GM23338 (cell line): ENCODE results near the gene COPZ2. TPM values are rescaled to one million over a fixed set of nuclear protein-coding genes. Genes with fewer than 3 reads are reported as not detected.

ENCODE experiments used
- ATAC-seq: fragments of 200-7000 bp; cut with Tn5 transposase; 3 replicates; pipeline ENCODE4 v1.9.1; 2020
- DNase-seq: peaks from one replicate; pipeline ENCODE4 v3.0.0-alpha.2; 2015; ENCODE audit warnings: low spot score
- H2AFZ ChIP-seq: fragments of 200-600 bp; sonication (generic); 2 replicates; pipeline ENCODE4 v1.8.0; 2016; ENCODE audit warnings: antibody characterized with exemption, mild to moderate bottlenecking, moderate library complexity
- H3F3A ChIP-seq: fragments of 200-600 bp; sonication (generic); replicated peaks from 2 replicates; pipeline ENCODE4 v1.8.0; 2017; ENCODE audit warnings: antibody characterized with exemption, mixed run types, low read depth
- H3K27ac ChIP-seq: fragments of 200-600 bp; sonication (generic); 2 replicates; pipeline ENCODE4 v1.6.1; 2016; ENCODE audit warnings: low read depth
- H3K27me3 ChIP-seq: fragments of 200-600 bp; sonication (generic); 2 replicates; pipeline ENCODE4 v1.8.0; 2016; ENCODE audit warnings: mild to moderate bottlenecking, mixed run types, moderate library complexity; ENCODE audit not compliant: insufficient read depth
- H3K36me3 ChIP-seq: fragments of 200-600 bp; sonication (generic); 2 replicates; pipeline ENCODE4 v1.8.0; 2016; ENCODE audit warnings: mild to moderate bottlenecking; ENCODE audit not compliant: insufficient read depth
- H3K4me1 ChIP-seq: fragments of 200-600 bp; sonication (generic); 2 replicates; pipeline ENCODE4 v1.8.0; 2016; ENCODE audit warnings: mild to moderate bottlenecking, moderate library complexity; ENCODE audit not compliant: insufficient read depth
- H3K4me2 ChIP-seq: fragments of 200-600 bp; sonication (generic); 2 replicates; pipeline ENCODE4 v1.7.1; 2017; ENCODE audit warnings: mixed run types
- H3K4me3 ChIP-seq: fragments of 200-600 bp; sonication (generic); 2 replicates; pipeline ENCODE4 v1.6.1; 2016; ENCODE audit warnings: mixed run types
- H3K79me2 ChIP-seq: fragments of 200-600 bp; sonication (generic); replicated peaks from 2 replicates; pipeline ENCODE4 v1.8.0; 2017; ENCODE audit warnings: mild to moderate bottlenecking; ENCODE audit not compliant: insufficient read depth
- H3K9me2 ChIP-seq: fragments of 200-600 bp; sonication (generic); 2 replicates; pipeline ENCODE4 v1.8.0; 2017; ENCODE audit not compliant: insufficient read depth
- H4K20me1 ChIP-seq: fragments of 200-600 bp; sonication (generic); replicated peaks from 2 replicates; pipeline ENCODE4 v1.8.0; 2017; ENCODE audit warnings: mild to moderate bottlenecking; ENCODE audit not compliant: insufficient read depth
- H3K27ac Mint-ChIP-seq: 2 replicates; pipeline ENCODE4 v1.8.0; 2020; ENCODE audit warnings: inconsistent platforms, mild to moderate bottlenecking, moderate library complexity, mixed read lengths
- H3K27me3 Mint-ChIP-seq: 3 replicates; pipeline ENCODE4 v1.8.0; 2022; ENCODE audit warnings: low read depth, mild to moderate bottlenecking, moderate library complexity, mixed read lengths, inconsistent platforms; ENCODE audit not compliant: insufficient read depth, poor library complexity
- H3K36me3 Mint-ChIP-seq: 3 replicates; pipeline ENCODE4 v1.8.0; 2021; ENCODE audit warnings: low read depth, mild to moderate bottlenecking, inconsistent platforms, moderate library complexity, mixed read lengths
- H3K4me1 Mint-ChIP-seq: 3 replicates; pipeline ENCODE4 v1.8.0; 2020; ENCODE audit warnings: mild to moderate bottlenecking, inconsistent platforms, mixed read lengths
- H3K4me3 Mint-ChIP-seq: 3 replicates; pipeline ENCODE4 v1.8.0; 2021; ENCODE audit warnings: moderate library complexity, mild to moderate bottlenecking, inconsistent platforms, mixed read lengths
- H3K9me3 Mint-ChIP-seq: 3 replicates; pipeline ENCODE4 v1.8.0; 2020; ENCODE audit warnings: moderate library complexity, mild to moderate bottlenecking, inconsistent platforms, mixed read lengths
- CTCF ChIP-seq, 2 experiments: fragments of 200-600 bp in 1 of 2; sonication (generic) in 1 of 2; conservative IDR thresholded peaks; 2 replicates each; pipeline versions ENCODE4 v1.5.1 to v1.6.1; 2016 to 2017; ENCODE audit warnings: antibody characterized with exemption in 2 of 2, low read depth in 2 of 2, mild to moderate bottlenecking in 2 of 2, moderate library complexity in 1 of 2
- EZH2phosphoT487 ChIP-seq: fragments of 200-600 bp; sonication (generic); IDR thresholded peaks from one replicate; pipeline ENCODE4 v1.8.1; 2018; ENCODE audit warnings: antibody characterized with exemption; ENCODE audit not compliant: unreplicated experiment
- JUNB ChIP-seq: IDR thresholded peaks from one replicate; pipeline ENCODE4 v1.6.1; 2016; ENCODE audit warnings: antibody characterized with exemption; ENCODE audit not compliant: unreplicated experiment
- REST ChIP-seq: IDR thresholded peaks from one replicate; pipeline ENCODE4 v1.6.1; 2018; ENCODE audit warnings: antibody characterized with exemption; ENCODE audit not compliant: unreplicated experiment
- ZNF462 ChIP-seq: fragments of 250-450 bp; sonication (Bioruptor Pico); IDR thresholded peaks from 2 replicates; pipeline ENCODE4 v1.5.0; 2020; ENCODE audit warnings: mild to moderate bottlenecking, moderate library complexity
- polyA plus RNA-seq: library from polyadenylated mRNA; unstranded; fragments of >200 nt; fragmentation: Nextera tagmentation; extraction: Ambion mirVana; gene quantifications from 2 replicates; pipeline ENCODE4 v1.2.1, GENCODE V29; 2016
- total RNA-seq: library from RNA; depleted of rRNA; stranded (reverse); fragments of >200 nt; shearing (Covaris generic); gene quantifications from 2 replicates; pipeline ENCODE4 v1.2.3, GENCODE V29; 2014

The COPZ2 gene
- total and polyA plus RNA-seq, 2 experiments from 2014 or later: not detected

- TF ChIP-seq JUNB (no peak), REST (no peak)
- no peak overlapping the region for H3K27ac Mint-ChIP-seq
- Histone ChIP-seq H3K9me2 (peaks cover 3% of the 10 kb centered on the region; the same call in 1 of the 2 replicates), H3K4me3 (no peak overlapping the region), H3F3A (peaks cover 14% of the 10 kb centered on the region; the same call in 1 of the 2 replicates), H3K4me2 (no peak overlapping the region), H3K79me2 (no peaks in the 10 kb centered on the region), H3K27me3 (peaks cover 22% of the 10 kb centered on the region), H3K27ac (no peak overlapping the region), H4K20me1 (no peaks in the 10 kb centered on the region), H2AFZ (0 out of 2 replicates have a peak overlapping the region, but pooled peaks have one; percentile 95), H3K4me1 (peaks cover 21% of the 10 kb centered on the region), H3K36me3 (no peaks in the 10 kb centered on the region)
- no peaks in the 10 kb centered on the region for H3K36me3 Mint-ChIP-seq
- H3K4me3 Mint-ChIP-seq: no peak overlapping the region; the same call in 2 of the 3 replicates
- DNase-seq (no peak), ATAC-seq (no peak)
- peaks cover 25% of the 10 kb centered on the region for H3K4me1 Mint-ChIP-seq
- no peaks in the 10 kb centered on the region for H3K9me3 Mint-ChIP-seq
- H3K27me3 Mint-ChIP-seq: peaks cover 38% of the 10 kb centered on the region
Observed at GRCh38 chr17:48027322-48027981, 10.1 kb downstream of the COPZ2 start.

GRCh38 chr17:48026502-48027321 lies 10.9 kb downstream of the COPZ2 start:
- H3K27ac Mint-ChIP-seq: no peak overlapping the region
- no peaks in the 10 kb centered on the region for H3K36me3 Mint-ChIP-seq
- H3K4me3 Mint-ChIP-seq: peak overlapping the region; percentile 28; the same call in 1 of the 3 replicates
- peak; percentile 79 to 95 for TF ChIP-seq CTCF (conservative IDR thresholded peaks at IDR 0.05; ENCODE audit: low read depth in 2 of 2)
- TF ChIP-seq ZNF462 (CRISPR knock-in tag): no peak
- TF ChIP-seq EZH2phosphoT487: no peak

More at GRCh38 chr17:48026502-48027321, 10.9 kb downstream of the COPZ2 start:
- Histone ChIP-seq H3K4me3 (no peak overlapping the region), H3K4me1 (peaks cover 21% of the 10 kb centered on the region), H2AFZ (peak overlapping the region; percentile 95), H3K79me2 (no peaks in the 10 kb centered on the region), H3K4me2 (0 out of 2 replicates have a peak overlapping the region, but pooled peaks have one; percentile 68), H3K9me2 (no peaks in the 10 kb centered on the region), H4K20me1 (no peaks in the 10 kb centered on the region), H3K27ac (no peak overlapping the region; the same call in 1 of the 2 replicates), H3F3A (peaks cover 14% of the 10 kb centered on the region; the same call in 1 of the 2 replicates), H3K36me3 (no peaks in the 10 kb centered on the region), H3K27me3 (peaks cover 22% of the 10 kb centered on the region)
- ATAC-seq (peak; percentile 44), DNase-seq (peak; percentile 96)
- Mint-ChIP-seq H3K27me3 (peaks cover 37% of the 10 kb centered on the region), H3K9me3 (no peaks in the 10 kb centered on the region), H3K4me1 (peaks cover 25% of the 10 kb centered on the region)
